K562 (cell line): ENCODE data around the gene RNF167. TPM values are rescaled to one million over a fixed set of nuclear protein-coding genes. Genes with fewer than 3 reads are reported as not detected.

Experiments used
- ATAC-seq: fragments of 200-7000 bp; cut with Tn5 transposase; 3 replicates; pipeline ENCODE4 v1.9.1; 2020; ENCODE audit warnings: moderate library complexity
- BruUV-seq: library from RNA; stranded (reverse); fragments of 400-500 nt; replicated peaks from 2 replicates; lab custom pipeline; 2021; lab: Mats Ljungman, UMichigan
- CTCF ChIA-PET: fragments of 300-600 bp; formaldehyde crosslinking; extraction: SDS; loops from one replicate; lab custom pipeline; 2021; ENCODE audit warnings: low intra/inter-chr PET ratio; lab: Yijun Ruan, JAX
- POLR2A ChIA-PET: fragments of 300-600, 350-650 bp; sonication (Branson Sonifier 250); formaldehyde crosslinking; extraction: SDS; loops from one replicate; lab custom pipeline; 2021; ENCODE audit warnings: antibody characterized with exemption, inconsistent platforms; lab: Yijun Ruan, JAX
- DNase-seq, 4 experiments: peaks; one replicate each; pipeline versions ENCODE4 v3.0.0 to v3.0.0-alpha.2; 2011 to 2018; ENCODE audit warnings: low spot score in 3 of 4, mixed read lengths in 3 of 4; ENCODE audit errors: extremely low read depth in 1 of 4
- FAIRE-seq: peaks from 2 replicates; lab custom pipeline; 2011; peaks lifted over from hg19 to GRCh38; lab: Jason Lieb, UNC
- H2AFZ ChIP-seq: 2 replicates; pipeline ENCODE4 v1.6.0; 2011; ENCODE audit warnings: low read depth, low read length, control low read depth, inconsistent platforms
- H3K27ac ChIP-seq: fragments of 200-600 bp; 3 replicates; pipeline ENCODE4 v1.8.0; 2011; ENCODE audit warnings: low read depth, mild to moderate bottlenecking, control low read depth, inconsistent platforms, low read length, moderate library complexity, mixed read lengths; ENCODE audit errors: extremely low read depth
- H3K27me3 ChIP-seq, 2 experiments: fragments of 300-600 bp in 1 of 2; 2 replicates in 1 of 2; 3 replicates in 1 of 2; pipeline versions ENCODE4 v1.6.0 to v1.8.0; 2011; ENCODE audit warnings: inconsistent platforms in 2 of 2, low read length in 2 of 2, mild to moderate bottlenecking in 1 of 2, mixed read lengths in 1 of 2, moderate library complexity in 1 of 2; ENCODE audit not compliant: control insufficient read depth in 2 of 2, insufficient read depth in 2 of 2
- H3K36me3 ChIP-seq: fragments of 300-600 bp; 3 replicates; pipeline ENCODE4 v1.8.0; 2011; ENCODE audit warnings: mild to moderate bottlenecking, low read length, inconsistent platforms; ENCODE audit not compliant: control insufficient read depth, insufficient read depth
- H3K4me1 ChIP-seq, 2 experiments: fragments of 200-600 bp in 1 of 2; replicated peaks in 1 of 2; 2 replicates in 1 of 2; 3 replicates in 1 of 2; pipeline versions ENCODE4 v1.5.1 to v1.8.0; 2011; ENCODE audit warnings: inconsistent platforms in 2 of 2, low read length in 2 of 2, mild to moderate bottlenecking in 1 of 2, mixed read lengths in 1 of 2, moderate library complexity in 1 of 2; ENCODE audit not compliant: control insufficient read depth in 2 of 2, insufficient read depth in 2 of 2
- H3K4me2 ChIP-seq: 2 replicates; pipeline ENCODE4 v1.6.1; 2011; ENCODE audit warnings: low read length, control low read depth, inconsistent platforms, mixed read lengths; ENCODE audit not compliant: insufficient read depth
- H3K4me3 ChIP-seq: fragments of 200-600 bp; sonication (generic), shearing (Covaris generic); 2 replicates; pipeline ENCODE4 v1.5.1; 2016; ENCODE audit warnings: control low read depth, inconsistent platforms
- H3K79me2 ChIP-seq: fragments of 200-600 bp; 3 replicates; pipeline ENCODE4 v1.8.0; 2011; ENCODE audit warnings: low read length, inconsistent platforms; ENCODE audit not compliant: control insufficient read depth, insufficient read depth
- H3K9ac ChIP-seq, 2 experiments: 2 replicates each; pipeline versions ENCODE4 v1.6.0 to v1.6.1; 2011; ENCODE audit warnings: low read depth in 2 of 2, low read length in 2 of 2, control low read depth in 1 of 2, inconsistent platforms in 1 of 2, mild to moderate bottlenecking in 1 of 2, mixed read lengths in 1 of 2; ENCODE audit not compliant: insufficient read depth in 1 of 2
- H3K9me1 ChIP-seq: one replicate; pipeline ENCODE4 v1.6.0; 2011; ENCODE audit warnings: inconsistent platforms, mild to moderate bottlenecking, low read length, moderate library complexity; ENCODE audit not compliant: control insufficient read depth, insufficient read depth
- H3K9me3 ChIP-seq: replicated peaks from 2 replicates; pipeline ENCODE4 v1.5.1; 2011; ENCODE audit warnings: low read depth, low read length, inconsistent platforms; ENCODE audit not compliant: control insufficient read depth, insufficient read depth
- H4K20me1 ChIP-seq: replicated peaks from 2 replicates; pipeline ENCODE4 v1.6.1; 2011; ENCODE audit warnings: low read length, inconsistent platforms, mixed read lengths; ENCODE audit not compliant: control insufficient read depth, insufficient read depth
- IRF1 ChIP-seq: sonication (generic); formaldehyde crosslinking; IDR thresholded peaks from 2 replicates; pipeline ENCODE4 v1.8.0; 2022; ENCODE audit warnings: missing genetic modification reagents, mild to moderate bottlenecking, borderline replicate concordance
- MYC ChIP-seq, 2 experiments: fragments of 250-450 bp in 1 of 2; sonication (Bioruptor Pico) in 1 of 2; IDR thresholded peaks; 2 replicates each; pipeline versions ENCODE4 v1.5.1 to v1.6.1; 2012 to 2021; ENCODE audit warnings: low read depth in 2 of 2, borderline replicate concordance in 1 of 2, improper control_type of control experiment in 1 of 2, low read length in 1 of 2, mild to moderate bottlenecking in 1 of 2, moderate library complexity in 1 of 2
- SIN3A ChIP-seq, 2 experiments: fragments of 150-350 bp in 1 of 2; IDR thresholded peaks; 2 replicates each; pipeline ENCODE4 v1.6.1; 2011 to 2016; ENCODE audit warnings: borderline replicate concordance in 2 of 2, low read depth in 2 of 2, low read length in 2 of 2, mild to moderate bottlenecking in 2 of 2, moderate library complexity in 2 of 2; ENCODE audit not compliant: control insufficient read depth in 1 of 2
- USF1 ChIP-seq: sonication (generic); formaldehyde crosslinking; IDR thresholded peaks from 2 replicates; pipeline ENCODE4 v1.9.0; 2022; ENCODE audit warnings: mild to moderate bottlenecking, missing genetic modification reagents
- ZNF263 ChIP-seq: sonication (generic); formaldehyde crosslinking; IDR thresholded peaks from 2 replicates; pipeline ENCODE4 v1.8.0; 2022; ENCODE audit warnings: mild to moderate bottlenecking, missing genetic modification reagents, borderline replicate concordance
- ZNF592 ChIP-seq: fragments of 450-650 bp; IDR thresholded peaks from 2 replicates; pipeline ENCODE4 v1.6.1; 2017; ENCODE audit warnings: antibody characterized with exemption, mild to moderate bottlenecking
- WGBS: fragments of 100-300 bp; shearing (Covaris generic); methylation state at CpG from one replicate; pipeline ENCODE4 v1.1.6; 2016; ENCODE audit warnings: low coverage, mixed read lengths; ENCODE audit not compliant: insufficient coverage; ENCODE audit errors: missing lambda C conversion rate; 5-methylcytosine and 5-hydroxymethylcytosine counted together
- in situ Hi-C: fragments of 300-500 bp; cut with MboI; formaldehyde crosslinking; loops from 4 replicates; pipeline ENCODE4 v1.15.0; 2018; ENCODE audit warnings: inconsistent platforms, mixed read lengths
- intact Hi-C: fragments of 100-400 bp; cut with micrococcal nuclease; formaldehyde crosslinking; loops from 2 replicates; pipeline ENCODE4 v1.14.2; 2022
- polyA plus RNA-seq, 8 experiments: library from polyadenylated mRNA; depleted of rRNA in 4 of 8; stranded (reverse) in 5 of 8; unstranded in 3 of 8; fragments of >200 nt; fragmentation: Nextera tagmentation in 2 of 8; fragmentation: Illumina TruSeq in 1 of 8; extraction: Ambion mirVana in 2 of 8; extraction: Trizol in 1 of 8; gene quantifications; 2 replicates each; pipeline versions ENCODE4 v1.2.1 to v1.2.3, GENCODE V29; 2011 to 2014; ENCODE audit warnings: inconsistent platforms in 1 of 8, missing spikeins in 1 of 8
- total RNA-seq, 7 experiments: library from RNA; depleted of rRNA in 6 of 7; stranded (reverse); fragments of >200 nt in 6 of 7; fragmentation: Illumina TruSeq in 2 of 7; extraction: Trizol in 2 of 7; gene quantifications; 2 replicates each; pipeline versions ENCODE4 v1.2.1 to v1.2.3, GENCODE V29; 2011 to 2021; ENCODE audit warnings: low replicate concordance in 1 of 7

The RNF167 gene
- total and polyA plus RNA-seq, 9 of the 15 experiments (the other 6 are each of a cell fraction or from before 2014, with no cell fraction given), result 16.5 to 143 (median 45.5) TPM

DNA sequence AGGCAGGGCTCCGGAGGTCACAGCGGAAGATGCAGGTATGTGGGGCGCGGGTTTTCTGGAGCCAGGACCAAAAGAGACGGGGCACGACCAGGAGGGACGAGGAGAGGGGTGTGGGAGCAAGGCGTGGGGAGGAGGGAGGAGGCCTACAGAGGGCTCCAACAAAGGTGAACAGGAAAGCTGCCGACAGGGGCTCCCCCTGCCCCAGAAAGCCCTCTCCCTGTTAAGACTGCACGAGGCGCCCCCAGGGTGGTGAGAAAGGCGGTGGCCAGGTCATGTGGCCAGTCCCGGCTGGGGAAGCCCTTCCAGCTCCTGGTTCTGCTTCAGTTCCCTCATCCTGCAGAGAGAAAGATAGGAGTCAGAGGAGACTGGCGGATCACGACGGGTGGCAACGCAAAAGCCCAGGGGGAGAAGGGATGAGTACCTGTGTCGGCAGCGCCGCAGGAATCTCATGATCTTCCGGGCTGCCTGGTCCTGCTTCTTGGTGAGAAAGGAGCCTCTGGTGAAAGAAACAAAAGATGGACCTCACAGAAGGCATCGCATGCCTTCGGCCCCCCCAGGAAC lies 28.5 kb downstream of the RNF167 start:
- no peaks in the 10 kb centered on the region for H4K20me1 ChIP-seq
- peak overlapping the region; percentile 70 for H3K4me3 ChIP-seq
- 47% methylated on average over 7 of the region's 23 CpGs for WGBS
- ChIA-PET CTCF (no interaction called here), POLR2A (interaction anchor here (0.6 to 1.4 kb wide), 6 partner anchors 11 to 865 kb away, joined by 3 to 8 read pairs (median 6); partner anchors contain the start of gene CAMTA2)
- peaks cover 53% of the 10 kb centered on the region; the same call in 2 of the 3 replicates for H3K36me3 ChIP-seq
- TF ChIP-seq MYC (IDR thresholded peaks at IDR 0.05; ENCODE audit: low read depth, low read length) (0 out of 2 replicates have a peak, but pooled peaks have one; percentile 22), MYC (CRISPR knock-in tag; IDR thresholded peaks at IDR 0.05; ENCODE audit: borderline replicate concordance, low read depth) (no peak), ZNF592 (peak; percentile 10; the same call in 1 of the 2 replicates), SIN3A (IDR thresholded peaks at IDR 0.05; ENCODE audit: borderline replicate concordance in 2 of 2, control insufficient read depth in 1 of 2, low read depth in 2 of 2, low read length in 2 of 2) (no peak), ZNF263 (CRISPR knock-in tag) (peak; percentile 75), USF1 (CRISPR knock-in tag) (peak; percentile 13; the same call in 1 of the 2 replicates), IRF1 (CRISPR knock-in tag) (no peak)
- in situ Hi-C loops (no loop called here), intact Hi-C loops (loop anchor here (10.0 kb wide), 1 partner anchor 64 kb away; the partner anchor contains the start of gene CHRNE)
- H3K79me2 ChIP-seq, result peaks cover 26% of the 10 kb centered on the region
- no peaks in the 10 kb centered on the region for H3K27me3 ChIP-seq
- FAIRE-seq, result no peak
- H3K9me3 ChIP-seq, result no peaks in the 10 kb centered on the region
- DNase-seq, result peak in 3 of 4 experiments; percentile 16 to 22 (median 22)
- no peaks in the 10 kb centered on the region for H3K9me1 ChIP-seq
- no peak for ATAC-seq
- peak overlapping the region; percentile 89 to 94 for H3K9ac ChIP-seq
- H3K4me2 ChIP-seq, result peak overlapping the region; percentile 89
- TSS peak; percentile 65 for BruUV-seq
- H3K4me1 ChIP-seq, result peaks cover 23 to 25% of the 10 kb centered on the region in 2 experiments
- H3K27ac ChIP-seq, result peak overlapping the region; percentile 95
- no peak overlapping the region for H2AFZ ChIP-seq
